DND-41 (cell line): ENCODE measurements around the gene AKAP13.

Source experiments
- EZH2 ChIP-seq: IDR thresholded peaks from 3 replicates; pipeline ENCODE4 v1.6.1; 2012; ENCODE audit warnings: borderline replicate concordance, low read depth, mild to moderate bottlenecking, moderate library complexity, low read length, inconsistent platforms; ENCODE audit not compliant: severe bottlenecking
- TF ChIP-seq, protein P1 (sequence below): IDR thresholded peaks from 2 replicates; pipeline ENCODE4 v1.5.1; 2012; ENCODE audit warnings: borderline replicate concordance, low read length, moderate library complexity, mild to moderate bottlenecking; ENCODE audit not compliant: poor library complexity, severe bottlenecking; ENCODE audit errors: extremely low read depth

DNA sequence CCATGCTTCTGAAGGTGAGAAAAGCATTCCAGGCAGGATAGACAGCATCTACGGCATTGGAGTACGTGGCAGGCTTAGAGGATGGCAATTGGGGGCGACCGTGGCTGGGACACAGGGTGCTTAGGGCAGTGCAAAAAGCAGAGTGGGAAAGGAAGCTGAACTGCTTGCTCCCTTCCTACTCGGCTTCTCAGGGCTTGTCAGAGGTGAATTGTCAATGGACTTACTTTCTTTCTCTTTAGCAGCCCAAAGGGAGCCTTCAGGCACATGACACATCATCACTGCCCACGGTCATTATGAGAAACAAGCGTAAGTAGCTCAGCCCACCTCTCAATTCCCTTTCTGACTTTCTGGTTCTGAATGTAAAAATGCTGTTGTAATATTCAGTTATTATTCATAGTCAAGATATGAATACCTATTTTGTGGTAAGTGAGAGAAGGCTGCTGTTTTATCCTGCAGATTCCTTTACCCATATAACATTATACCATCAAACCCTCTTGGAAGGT lies 330.0 kb downstream of the AKAP13 start:
- TF ChIP-seq, protein P1, sequence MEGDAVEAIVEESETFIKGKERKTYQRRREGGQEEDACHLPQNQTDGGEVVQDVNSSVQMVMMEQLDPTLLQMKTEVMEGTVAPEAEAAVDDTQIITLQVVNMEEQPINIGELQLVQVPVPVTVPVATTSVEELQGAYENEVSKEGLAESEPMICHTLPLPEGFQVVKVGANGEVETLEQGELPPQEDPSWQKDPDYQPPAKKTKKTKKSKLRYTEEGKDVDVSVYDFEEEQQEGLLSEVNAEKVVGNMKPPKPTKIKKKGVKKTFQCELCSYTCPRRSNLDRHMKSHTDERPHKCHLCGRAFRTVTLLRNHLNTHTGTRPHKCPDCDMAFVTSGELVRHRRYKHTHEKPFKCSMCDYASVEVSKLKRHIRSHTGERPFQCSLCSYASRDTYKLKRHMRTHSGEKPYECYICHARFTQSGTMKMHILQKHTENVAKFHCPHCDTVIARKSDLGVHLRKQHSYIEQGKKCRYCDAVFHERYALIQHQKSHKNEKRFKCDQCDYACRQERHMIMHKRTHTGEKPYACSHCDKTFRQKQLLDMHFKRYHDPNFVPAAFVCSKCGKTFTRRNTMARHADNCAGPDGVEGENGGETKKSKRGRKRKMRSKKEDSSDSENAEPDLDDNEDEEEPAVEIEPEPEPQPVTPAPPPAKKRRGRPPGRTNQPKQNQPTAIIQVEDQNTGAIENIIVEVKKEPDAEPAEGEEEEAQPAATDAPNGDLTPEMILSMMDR, result no peak
- no peak for TF ChIP-seq EZH2
